ENCODE data around the gene MT2A. TPM values are rescaled to one million over a fixed set of nuclear protein-coding genes. Genes with fewer than 3 reads are reported as not detected.

Gene MT2A
- total and polyA plus RNA-seq, 2 of the 13 experiments (the other 11 are each of a cell fraction or from before 2014, with no cell fraction given), result 135 to 371 TPM

- TF ChIP-seq IKZF4 (CRISPR knock-in tag; IDR thresholded peaks at IDR 0.05; ENCODE audit: borderline replicate concordance, low read depth, not compliant biosample characterization) (no peak), RFX3 (CRISPR knock-in tag; IDR thresholded peaks at IDR 0.05) (no peak)
These were observed 24.8 kb upstream of the MT2A start (continued) for GRCh38 chr16:56583351-56584168.

GRCh38 chr16:56584276-56584675, 24.1 kb upstream of the MT2A start:
- Histone ChIP-seq H3K27me3 (ENCODE audit: control insufficient read depth in 1 of 2, insufficient read depth in 2 of 2, low read length in 2 of 2) (peaks cover 6 to 45% of the 10 kb centered on the region in 2 experiments; a peak in 4 of 5 replicates), H3K79me2 (ENCODE audit: insufficient read depth, low read length) (no peaks in the 10 kb centered on the region), H3K4me2 (ENCODE audit: low read depth, low read length) (no peak overlapping the region), H2AFZ (ENCODE audit: low read length) (no peak overlapping the region), H3K27ac (ENCODE audit: extremely low read length, insufficient read depth, low read length) (no peak overlapping the region), H3K9ac (ENCODE audit: insufficient read depth, low read depth, low read length) (no peak overlapping the region), H3K4me3 (replicated peaks in 1 of 3; ENCODE audit: insufficient read depth in 1 of 3, low read depth in 2 of 3, low read length in 3 of 3) (no peak overlapping the region), H3K36me3 (replicated peaks in 1 of 2; ENCODE audit: control insufficient read depth in 1 of 2, insufficient read depth in 2 of 2, low read length in 2 of 2) (no peaks in the 10 kb centered on the region), H4K20me1 (ENCODE audit: insufficient read depth, low read length) (no peaks in the 10 kb centered on the region), H3K9me3 (ENCODE audit: low read length) (no peaks in the 10 kb centered on the region), H3K4me1 (ENCODE audit: insufficient read depth, low read length) (no peaks in the 10 kb centered on the region)
- intact Hi-C loops (cut with micrococcal nuclease; ENCODE audit: unreplicated experiment) (no loop called here), in situ Hi-C loops (cut with HindIII; ENCODE audit: extremely low pct_ligation_motif_present, low pct_unique_long_range_greater_than_20kb) (no loop called here)
- no TSS peak for BruUV-seq (replicated peaks)
- FAIRE-seq (no peak), DNase-seq (ENCODE audit: low spot score) (no peak), ATAC-seq (no peak)
- POLR2A ChIA-PET, result interaction anchor here (1.4 kb wide), 1 partner anchor 24 kb away, joined by 4 read pairs; the partner anchor contains the start of gene MT2A
- CTCF ChIA-PET (ENCODE audit: low intra/inter-chr PET ratio, low total read pairs), result no interaction called here
- 42% methylated on average over 11 of the region's 11 CpGs for WGBS (ENCODE audit: low lambda C conversion rate)
- TF ChIP-seq ATRX (CRISPR knock-in tag; IDR thresholded peaks at IDR 0.05; ENCODE audit: borderline replicate concordance) (no peak), NR2F6 (IDR thresholded peaks at IDR 0.05) (no peak), NR2F6 (CRISPR knock-in tag; IDR thresholded peaks at IDR 0.05) (no peak), ELF3 (CRISPR knock-in tag; IDR thresholded peaks at IDR 0.05) (no peak), TFDP2 (CRISPR knock-in tag; IDR thresholded peaks at IDR 0.05) (no peak), ZNF350 (CRISPR knock-in tag; IDR thresholded peaks at IDR 0.05; ENCODE audit: borderline replicate concordance, low read depth) (no peak), THRA (CRISPR knock-in tag; IDR thresholded peaks at IDR 0.05; ENCODE audit: borderline replicate concordance) (no peak), SNAI1 (CRISPR knock-in tag; IDR thresholded peaks at IDR 0.05; ENCODE audit: borderline replicate concordance) (no peak)
